ENCODE results near the gene GCGR.

- no peak for TF ChIP-seq CTCF (IDR thresholded peaks at IDR 0.05; ENCODE audit: borderline replicate concordance, extremely low read depth, low read length, poor library complexity, severe bottlenecking)
- TF ChIP-seq EZH2 (IDR thresholded peaks at IDR 0.05; ENCODE audit: borderline replicate concordance, low read depth, low read length, severe bottlenecking), result no peak
Observed at GRCh38 chr17:81842725-81843504, 39.0 kb downstream of the GCGR start.
